SK-N-MC (cell line): ENCODE results near the gene MTFR2.

Experiments
- EZH2 ChIP-seq: fragments of 200-600 bp; sonication (generic); IDR thresholded peaks from one replicate; pipeline ENCODE4 v1.6.1; 2017; ENCODE audit warnings: antibody characterized with exemption
- POLR2AphosphoS5 ChIP-seq: IDR thresholded peaks from 2 replicates; pipeline ENCODE4 v1.6.1; 2012; ENCODE audit warnings: mild to moderate bottlenecking, low read depth, low read length, borderline replicate concordance

DNA sequence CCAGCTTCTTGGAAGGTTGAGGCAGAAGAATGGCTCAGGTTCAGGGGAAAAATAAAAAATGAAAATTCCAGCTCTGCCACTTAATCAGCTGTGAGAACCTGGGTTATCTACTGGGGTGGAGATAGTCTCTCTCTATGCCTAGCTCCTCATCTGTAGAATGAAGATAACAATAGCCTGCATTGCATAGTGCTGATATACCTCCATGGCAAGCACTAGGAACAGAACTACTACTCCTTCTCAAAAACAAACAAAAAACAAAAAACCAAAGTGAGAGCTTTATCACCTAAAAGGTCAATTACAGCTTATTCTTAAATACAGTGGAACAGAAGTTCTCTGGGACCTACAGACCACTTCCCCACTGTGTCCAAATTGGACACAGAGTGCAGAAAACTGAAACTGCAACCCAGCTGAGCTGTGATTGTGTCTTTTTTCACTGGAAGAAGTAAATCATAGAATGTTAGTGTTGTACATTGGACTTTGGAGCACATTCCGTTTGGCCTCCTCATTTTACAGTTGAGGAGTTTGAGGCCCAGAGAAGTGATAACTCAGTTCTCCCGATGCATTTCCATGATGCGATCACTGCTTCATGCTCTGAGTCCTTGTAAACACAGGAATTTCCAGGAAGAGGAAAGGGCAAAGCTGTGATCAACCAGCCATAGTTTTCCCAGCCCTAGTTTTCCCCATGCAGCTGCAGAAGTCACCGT, 23.3 kb downstream of the MTFR2 start:
- TF ChIP-seq POLR2AphosphoS5: no peak
- TF ChIP-seq EZH2: no peak
